WTC11 (cell line): ENCODE results near the gene STAG1. TPM values are rescaled to one million over a fixed set of nuclear protein-coding genes. Genes with fewer than 3 reads are reported as not detected.

Experiments
- ATAC-seq: fragments of 200-7000 bp; cut with Tn5 transposase; 2 replicates; pipeline ENCODE4 v1.10.0; 2021; ENCODE audit warnings: mild to moderate bottlenecking, moderate library complexity
- CTCF ChIA-PET: fragments of 300-600 bp; sonication (Branson Sonifier 250); formaldehyde crosslinking; loops from one replicate; lab custom pipeline; 2021; ENCODE audit warnings: antibody characterized with exemption; lab: Charles Lee
- POLR2A ChIA-PET: fragments of 350-600 bp; sonication (Branson Sonifier 250); formaldehyde crosslinking; loops from one replicate; lab custom pipeline; 2021; ENCODE audit warnings: antibody characterized with exemption; lab: Charles Lee
- DNase-seq: peaks from one replicate; pipeline ENCODE4 v3.0.0; 2021; ENCODE audit warnings: low spot score
- H3K27ac Mint-ChIP-seq: 2 replicates; pipeline ENCODE4 v1.8.0; 2021; ENCODE audit warnings: mixed read lengths
- H3K27me3 Mint-ChIP-seq: 2 replicates; pipeline ENCODE4 v1.8.0; 2021; ENCODE audit warnings: low read depth, mild to moderate bottlenecking, moderate library complexity, mixed read lengths
- H3K36me3 Mint-ChIP-seq: 2 replicates; pipeline ENCODE4 v1.8.0; 2021; ENCODE audit warnings: mixed read lengths
- H3K4me1 Mint-ChIP-seq: 2 replicates; pipeline ENCODE4 v1.8.0; 2022; ENCODE audit warnings: mixed read lengths
- H3K4me3 Mint-ChIP-seq: 2 replicates; pipeline ENCODE4 v1.8.0; 2021; ENCODE audit warnings: mild to moderate bottlenecking, moderate library complexity, mixed read lengths
- H3K9me3 Mint-ChIP-seq: 2 replicates; pipeline ENCODE4 v1.8.0; 2021; ENCODE audit warnings: mixed read lengths
- ATF3 ChIP-seq: sonication (generic); formaldehyde crosslinking; conservative IDR thresholded peaks from 2 replicates; pipeline ENCODE4 v1.8.1; 2022; ENCODE audit warnings: mild to moderate bottlenecking, missing genetic modification reagents
- ATF6 ChIP-seq: sonication (generic); formaldehyde crosslinking; IDR thresholded peaks from 2 replicates; pipeline ENCODE4 v1.8.1; 2023; ENCODE audit warnings: mild to moderate bottlenecking, missing genetic modification reagents
- CBFB ChIP-seq: sonication (generic); formaldehyde crosslinking; IDR thresholded peaks from 2 replicates; pipeline ENCODE4 v1.8.1; 2022; ENCODE audit warnings: mild to moderate bottlenecking, low read depth, missing genetic modification reagents
- CDX4 ChIP-seq: fragments of 250-450 bp; sonication (Bioruptor Pico); IDR thresholded peaks from 2 replicates; pipeline ENCODE4 v1.9.0; 2021; ENCODE audit warnings: moderate library complexity, mild to moderate bottlenecking, inconsistent platforms, borderline replicate concordance
- ERG ChIP-seq: fragments of 250-450 bp; sonication (Bioruptor Pico); IDR thresholded peaks from 2 replicates; pipeline ENCODE4 v1.8.0; 2021; ENCODE audit warnings: mild to moderate bottlenecking
- IRF1 ChIP-seq: sonication (generic); formaldehyde crosslinking; IDR thresholded peaks from 2 replicates; pipeline ENCODE4 v1.8.0; 2023; ENCODE audit warnings: missing genetic modification reagents
- JAZF1 ChIP-seq: fragments of 250-450 bp; sonication (Bioruptor Pico); IDR thresholded peaks from 2 replicates; pipeline ENCODE4 v1.9.0; 2021; ENCODE audit warnings: moderate library complexity, mild to moderate bottlenecking, inconsistent platforms
- MXD4 ChIP-seq: fragments of 250-450 bp; sonication (Bioruptor Pico); IDR thresholded peaks from 2 replicates; pipeline ENCODE4 v1.8.0; 2021; ENCODE audit warnings: mild to moderate bottlenecking, moderate library complexity, borderline replicate concordance
- NFE2L1 ChIP-seq: sonication (generic); formaldehyde crosslinking; IDR thresholded peaks from 2 replicates; pipeline ENCODE4 v1.8.1; 2023; ENCODE audit warnings: missing genetic modification reagents
- NR2C2 ChIP-seq: sonication (generic); formaldehyde crosslinking; IDR thresholded peaks from 2 replicates; pipeline ENCODE4 v1.8.0; 2022; ENCODE audit warnings: mild to moderate bottlenecking, missing genetic modification reagents
- RORB ChIP-seq: fragments of 250-450 bp; sonication (Bioruptor Pico); IDR thresholded peaks from 2 replicates; pipeline ENCODE4 v1.9.0; 2021; ENCODE audit warnings: mild to moderate bottlenecking
- SMAD4 ChIP-seq: sonication (generic); formaldehyde crosslinking; IDR thresholded peaks from 2 replicates; pipeline ENCODE4 v1.8.0; 2022; ENCODE audit warnings: mild to moderate bottlenecking, missing genetic modification reagents
- ZNF232 ChIP-seq: sonication (generic); formaldehyde crosslinking; IDR thresholded peaks from 2 replicates; pipeline ENCODE4 v1.8.0; 2022; ENCODE audit warnings: mild to moderate bottlenecking, missing genetic modification reagents
- ZNF416 ChIP-seq: fragments of 250-450 bp; sonication (Bioruptor Pico); IDR thresholded peaks from 2 replicates; pipeline ENCODE4 v1.9.0; 2021; ENCODE audit warnings: mild to moderate bottlenecking, inconsistent platforms
- total RNA-seq: library from RNA; stranded (reverse); gene quantifications from 3 replicates; pipeline ENCODE4 v1.2.3, GENCODE V29; 2021
- TF ChIP-seq, protein P1 (sequence below): sonication (generic); formaldehyde crosslinking; IDR thresholded peaks from 2 replicates; pipeline ENCODE4 v1.8.0; 2023; ENCODE audit warnings: missing genetic modification reagents, mild to moderate bottlenecking, borderline replicate concordance
- TF ChIP-seq, protein P2 (sequence below): sonication (generic); formaldehyde crosslinking; IDR thresholded peaks from 2 replicates; pipeline ENCODE4 v1.8.1; 2023; ENCODE audit warnings: mild to moderate bottlenecking, missing genetic modification reagents, moderate library complexity
- TF ChIP-seq, protein P3 (sequence below): sonication (generic); formaldehyde crosslinking; IDR thresholded peaks from 2 replicates; pipeline ENCODE4 v1.8.1; 2023; ENCODE audit warnings: mild to moderate bottlenecking, missing genetic modification reagents, moderate library complexity
- TF ChIP-seq, protein P4 (sequence below): sonication (generic); formaldehyde crosslinking; IDR thresholded peaks from 2 replicates; pipeline ENCODE4 v1.8.0; 2022; ENCODE audit warnings: mild to moderate bottlenecking, missing genetic modification reagents
- TF ChIP-seq, protein P5 (sequence below): sonication (generic); formaldehyde crosslinking; IDR thresholded peaks from 2 replicates; pipeline ENCODE4 v1.8.1; 2022; ENCODE audit warnings: mild to moderate bottlenecking, moderate library complexity, missing genetic modification reagents

The STAG1 gene
- total RNA-seq, 1 experiment from 2014 or later: 20.7 TPM

- TF ChIP-seq, protein P1, sequence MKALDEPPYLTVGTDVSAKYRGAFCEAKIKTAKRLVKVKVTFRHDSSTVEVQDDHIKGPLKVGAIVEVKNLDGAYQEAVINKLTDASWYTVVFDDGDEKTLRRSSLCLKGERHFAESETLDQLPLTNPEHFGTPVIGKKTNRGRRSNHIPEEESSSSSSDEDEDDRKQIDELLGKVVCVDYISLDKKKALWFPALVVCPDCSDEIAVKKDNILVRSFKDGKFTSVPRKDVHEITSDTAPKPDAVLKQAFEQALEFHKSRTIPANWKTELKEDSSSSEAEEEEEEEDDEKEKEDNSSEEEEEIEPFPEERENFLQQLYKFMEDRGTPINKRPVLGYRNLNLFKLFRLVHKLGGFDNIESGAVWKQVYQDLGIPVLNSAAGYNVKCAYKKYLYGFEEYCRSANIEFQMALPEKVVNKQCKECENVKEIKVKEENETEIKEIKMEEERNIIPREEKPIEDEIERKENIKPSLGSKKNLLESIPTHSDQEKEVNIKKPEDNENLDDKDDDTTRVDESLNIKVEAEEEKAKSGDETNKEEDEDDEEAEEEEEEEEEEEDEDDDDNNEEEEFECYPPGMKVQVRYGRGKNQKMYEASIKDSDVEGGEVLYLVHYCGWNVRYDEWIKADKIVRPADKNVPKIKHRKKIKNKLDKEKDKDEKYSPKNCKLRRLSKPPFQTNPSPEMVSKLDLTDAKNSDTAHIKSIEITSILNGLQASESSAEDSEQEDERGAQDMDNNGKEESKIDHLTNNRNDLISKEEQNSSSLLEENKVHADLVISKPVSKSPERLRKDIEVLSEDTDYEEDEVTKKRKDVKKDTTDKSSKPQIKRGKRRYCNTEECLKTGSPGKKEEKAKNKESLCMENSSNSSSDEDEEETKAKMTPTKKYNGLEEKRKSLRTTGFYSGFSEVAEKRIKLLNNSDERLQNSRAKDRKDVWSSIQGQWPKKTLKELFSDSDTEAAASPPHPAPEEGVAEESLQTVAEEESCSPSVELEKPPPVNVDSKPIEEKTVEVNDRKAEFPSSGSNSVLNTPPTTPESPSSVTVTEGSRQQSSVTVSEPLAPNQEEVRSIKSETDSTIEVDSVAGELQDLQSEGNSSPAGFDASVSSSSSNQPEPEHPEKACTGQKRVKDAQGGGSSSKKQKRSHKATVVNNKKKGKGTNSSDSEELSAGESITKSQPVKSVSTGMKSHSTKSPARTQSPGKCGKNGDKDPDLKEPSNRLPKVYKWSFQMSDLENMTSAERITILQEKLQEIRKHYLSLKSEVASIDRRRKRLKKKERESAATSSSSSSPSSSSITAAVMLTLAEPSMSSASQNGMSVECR (CRISPR knock-in tag): no peak
These were observed 139.7 kb downstream of the STAG1 start (continued) for GRCh38 chr3:136612512-136612911.

DNA sequence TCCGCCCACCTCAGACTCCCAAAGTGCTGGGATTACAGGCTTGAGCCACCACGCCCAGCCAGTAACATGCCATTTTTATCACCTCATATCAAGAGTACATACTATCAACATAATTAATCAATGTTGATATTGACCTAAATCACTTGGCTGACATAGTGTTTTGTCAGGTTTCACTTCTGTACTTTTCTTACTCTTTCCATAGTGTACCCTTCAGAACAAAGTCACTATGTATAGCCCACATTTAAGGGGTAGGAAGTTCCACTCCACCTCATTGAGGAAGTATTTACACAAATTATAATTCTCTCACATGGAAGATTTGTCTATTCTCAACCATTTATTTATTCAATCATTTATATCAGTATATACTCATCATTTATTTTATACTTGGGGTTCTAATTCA lies 145.2 kb downstream of the STAG1 start:
- CTCF ChIA-PET: no interaction called here

More for the DNA sequence above, 145.2 kb downstream of the STAG1 start:
- Mint-ChIP-seq H3K27ac (no peak overlapping the region), H3K4me3 (no peak overlapping the region), H3K4me1 (0 out of 2 replicates have a peak, but pooled peaks cover 4% of the 10 kb centered on the region), H3K9me3 (no peaks in the 10 kb centered on the region), H3K36me3 (peaks cover 8% of the 10 kb centered on the region), H3K27me3 (no peaks in the 10 kb centered on the region)
- no peak for DNase-seq
- POLR2A ChIA-PET: no interaction called here
- no peak for ATAC-seq
- no peak for TF ChIP-seq ZNF416 (CRISPR knock-in tag)
- TF ChIP-seq, protein P2, sequence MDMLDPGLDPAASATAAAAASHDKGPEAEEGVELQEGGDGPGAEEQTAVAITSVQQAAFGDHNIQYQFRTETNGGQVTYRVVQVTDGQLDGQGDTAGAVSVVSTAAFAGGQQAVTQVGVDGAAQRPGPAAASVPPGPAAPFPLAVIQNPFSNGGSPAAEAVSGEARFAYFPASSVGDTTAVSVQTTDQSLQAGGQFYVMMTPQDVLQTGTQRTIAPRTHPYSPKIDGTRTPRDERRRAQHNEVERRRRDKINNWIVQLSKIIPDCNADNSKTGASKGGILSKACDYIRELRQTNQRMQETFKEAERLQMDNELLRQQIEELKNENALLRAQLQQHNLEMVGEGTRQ (CRISPR knock-in tag): no peak
- TF ChIP-seq MXD4: no peak
- TF ChIP-seq CBFB (CRISPR knock-in tag): no peak
- no peak for TF ChIP-seq CDX4 (CRISPR knock-in tag)
- no peak for TF ChIP-seq ATF6 (CRISPR knock-in tag)
- no peak for TF ChIP-seq NR2C2 (CRISPR knock-in tag)
- TF ChIP-seq NFE2L1: no peak
- TF ChIP-seq, protein P3, sequence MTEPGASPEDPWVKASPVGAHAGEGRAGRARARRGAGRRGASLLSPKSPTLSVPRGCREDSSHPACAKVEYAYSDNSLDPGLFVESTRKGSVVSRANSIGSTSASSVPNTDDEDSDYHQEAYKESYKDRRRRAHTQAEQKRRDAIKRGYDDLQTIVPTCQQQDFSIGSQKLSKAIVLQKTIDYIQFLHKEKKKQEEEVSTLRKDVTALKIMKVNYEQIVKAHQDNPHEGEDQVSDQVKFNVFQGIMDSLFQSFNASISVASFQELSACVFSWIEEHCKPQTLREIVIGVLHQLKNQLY (CRISPR knock-in tag): no peak
- TF ChIP-seq RORB: no peak
- no peak for TF ChIP-seq SMAD4 (CRISPR knock-in tag)
- TF ChIP-seq, protein P4, sequence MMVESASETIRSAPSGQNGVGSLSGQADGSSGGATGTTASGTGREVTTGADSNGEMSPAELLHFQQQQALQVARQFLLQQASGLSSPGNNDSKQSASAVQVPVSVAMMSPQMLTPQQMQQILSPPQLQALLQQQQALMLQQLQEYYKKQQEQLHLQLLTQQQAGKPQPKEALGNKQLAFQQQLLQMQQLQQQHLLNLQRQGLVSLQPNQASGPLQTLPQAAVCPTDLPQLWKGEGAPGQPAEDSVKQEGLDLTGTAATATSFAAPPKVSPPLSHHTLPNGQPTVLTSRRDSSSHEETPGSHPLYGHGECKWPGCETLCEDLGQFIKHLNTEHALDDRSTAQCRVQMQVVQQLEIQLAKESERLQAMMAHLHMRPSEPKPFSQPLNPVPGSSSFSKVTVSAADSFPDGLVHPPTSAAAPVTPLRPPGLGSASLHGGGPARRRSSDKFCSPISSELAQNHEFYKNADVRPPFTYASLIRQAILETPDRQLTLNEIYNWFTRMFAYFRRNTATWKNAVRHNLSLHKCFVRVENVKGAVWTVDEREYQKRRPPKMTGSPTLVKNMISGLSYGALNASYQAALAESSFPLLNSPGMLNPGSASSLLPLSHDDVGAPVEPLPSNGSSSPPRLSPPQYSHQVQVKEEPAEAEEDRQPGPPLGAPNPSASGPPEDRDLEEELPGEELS: no peak
- TF ChIP-seq JAZF1 (CRISPR knock-in tag): no peak
- TF ChIP-seq ZNF232 (CRISPR knock-in tag): no peak
- TF ChIP-seq, protein P5, sequence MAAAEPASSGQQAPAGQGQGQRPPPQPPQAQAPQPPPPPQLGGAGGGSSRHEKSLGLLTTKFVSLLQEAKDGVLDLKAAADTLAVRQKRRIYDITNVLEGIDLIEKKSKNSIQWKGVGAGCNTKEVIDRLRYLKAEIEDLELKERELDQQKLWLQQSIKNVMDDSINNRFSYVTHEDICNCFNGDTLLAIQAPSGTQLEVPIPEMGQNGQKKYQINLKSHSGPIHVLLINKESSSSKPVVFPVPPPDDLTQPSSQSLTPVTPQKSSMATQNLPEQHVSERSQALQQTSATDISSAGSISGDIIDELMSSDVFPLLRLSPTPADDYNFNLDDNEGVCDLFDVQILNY (CRISPR knock-in tag): no peak
- TF ChIP-seq ERG: no peak
- no peak for TF ChIP-seq IRF1
- no peak for TF ChIP-seq ATF3 (CRISPR knock-in tag)
